ENCODE measurements around the gene MRPL45.

MRPL45 gene

GRCh38 chr17:38325221-38325851 is 28.4 kb downstream of the MRPL45 start:
- no peak for DNase-seq (ENCODE audit: low read depth)

GRCh38 chr17:38326996-38327792 is 30.2 kb downstream of the MRPL45 start:
- no peak for DNase-seq (ENCODE audit: low read depth)

GRCh38 chr17:38327936-38328335 is 31.0 kb downstream of the MRPL45 start:
- no peak for DNase-seq (ENCODE audit: low read depth)

GRCh38 chr17:38328620-38329019 is 31.7 kb downstream of the MRPL45 start:
- no peak for DNase-seq (ENCODE audit: low read depth)

GRCh38 chr17:38329284-38329683 is 32.3 kb downstream of the MRPL45 start:
- no peak for DNase-seq (ENCODE audit: low read depth)

GRCh38 chr17:38329808-38330730 is 33.1 kb downstream of the MRPL45 start:
- DNase-seq (ENCODE audit: low read depth) = no peak

GRCh38 chr17:38330941-38331411 is 34.0 kb downstream of the MRPL45 start:
- DNase-seq (ENCODE audit: low read depth) = no peak

GRCh38 chr17:38332735-38333134 is 35.8 kb downstream of the MRPL45 start:
- DNase-seq (ENCODE audit: low read depth) = no peak

- DNase-seq (ENCODE audit: low read depth) = no peak
Measured at GRCh38 chr17:38333635-38334295, 36.8 kb downstream of the MRPL45 start.

GRCh38 chr17:38334480-38335364 is 37.8 kb downstream of the MRPL45 start:
- no peak for DNase-seq (ENCODE audit: low read depth)

- DNase-seq (ENCODE audit: low read depth) = no peak
Measured at GRCh38 chr17:38336838-38337237, 39.9 kb downstream of the MRPL45 start.

GRCh38 chr17:38338053-38338452 is 41.1 kb downstream of the MRPL45 start:
- DNase-seq (ENCODE audit: low read depth) = no peak

- no peak for DNase-seq (ENCODE audit: low read depth)
Measured at GRCh38 chr17:38338535-38338934, 41.6 kb downstream of the MRPL45 start.

- DNase-seq (ENCODE audit: low read depth) = no peak
Measured at GRCh38 chr17:38339891-38340290, 42.9 kb downstream of the MRPL45 start.

GRCh38 chr17:38341035-38341721 is 44.2 kb downstream of the MRPL45 start:
- no peak for DNase-seq (ENCODE audit: low read depth)

GRCh38 chr17:38342886-38343607 is 46.1 kb downstream of the MRPL45 start:
- DNase-seq (ENCODE audit: low read depth) = no peak

- DNase-seq (ENCODE audit: low read depth) = no peak
Measured at GRCh38 chr17:38343608-38344419, 46.8 kb downstream of the MRPL45 start, which contains the start of gene GPR179. Gene GPR179, minus strand, starts transcription at chr17:38343956. Its CDS starts 167 bp downstream, at chr17:38343789.

- DNase-seq (ENCODE audit: low read depth) = no peak
Measured at GRCh38 chr17:38344420-38344745, 47.4 kb downstream of the MRPL45 start.

- DNase-seq (ENCODE audit: low read depth) = no peak
Measured at GRCh38 chr17:38345743-38346142, 48.8 kb downstream of the MRPL45 start.

All from stimulated activated CD8-positive, alpha-beta memory T cell treated with anti-CD3 and anti-CD28 coated beads, Interleukin-4, amount 100 ng/mL, for 24 hours (primary cell).